Neutrophil (primary cell): ENCODE measurements around the gene TAS2R3.

Experiments used
- H3K27ac ChIP-seq: fragments of 200-600 bp; sonication (generic); 2 replicates; pipeline ENCODE4 v1.5.1; 2016; ENCODE audit warnings: mild to moderate bottlenecking, moderate library complexity
- H3K27me3 ChIP-seq: fragments of 200-600 bp; sonication (generic); 2 replicates; pipeline ENCODE4 v1.6.0; 2016; ENCODE audit warnings: mild to moderate bottlenecking
- H3K36me3 ChIP-seq: fragments of 200-600 bp; sonication (generic); 2 replicates; pipeline ENCODE4 v1.5.1; 2017
- H3K4me1 ChIP-seq, 2 experiments: fragments of 200-600 bp in 1 of 2; sonication (generic) in 1 of 2; 1 replicate in 1 of 2; 2 replicates in 1 of 2; pipeline versions ENCODE4 v1.5.1 to v1.6.1; 2013 to 2016; ENCODE audit warnings: low read depth in 1 of 2, low read length in 1 of 2, mild to moderate bottlenecking in 1 of 2, moderate library complexity in 1 of 2; ENCODE audit not compliant: control insufficient read depth in 1 of 2, insufficient read depth in 1 of 2
- H3K4me3 ChIP-seq, 2 experiments: fragments of 200-600 bp in 1 of 2; sonication (generic) in 1 of 2; 1 replicate in 1 of 2; 2 replicates in 1 of 2; pipeline ENCODE4 v1.5.1; 2013 to 2016; ENCODE audit warnings: low read depth in 1 of 2, low read length in 1 of 2, mild to moderate bottlenecking in 1 of 2, moderate library complexity in 1 of 2
- H3K9me3 ChIP-seq: fragments of 200-600 bp; sonication (generic); 2 replicates; pipeline ENCODE4 v1.5.1; 2016
- TF ChIP-seq, protein P1 (sequence below): fragments of 200-600 bp; sonication (generic); IDR thresholded peaks from 2 replicates; pipeline ENCODE4 v1.5.1; 2016; ENCODE audit warnings: antibody characterized with exemption

The TAS2R3 gene

DNA sequence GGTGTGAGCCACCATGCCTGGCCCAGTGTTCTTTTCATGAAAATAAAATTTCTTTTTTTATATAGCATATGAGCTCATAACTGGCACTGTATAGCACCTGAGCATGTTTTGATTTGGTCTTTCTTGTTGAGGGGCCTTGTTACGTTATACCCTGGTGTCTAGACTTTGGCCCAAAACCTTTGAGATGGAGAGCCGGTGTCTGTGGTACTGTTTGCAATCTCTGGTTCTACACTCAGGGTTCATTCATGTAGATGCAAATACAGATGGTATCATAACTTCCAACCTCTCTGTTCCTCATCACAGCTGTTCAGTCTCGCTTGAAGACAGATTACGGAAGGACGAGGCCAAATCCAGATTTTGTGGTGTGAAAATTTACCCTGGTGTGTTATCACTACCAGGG lies 26.0 kb downstream of the TAS2R3 start, which contains the start of gene TAS2R5:
TAS2R5 (plus strand) TSS at position 301 of the 400 bp plus-strand sequence. CDS start 145 bp downstream, outside the sequence.
- H3K27me3 ChIP-seq, result no peaks in the 10 kb centered on the region
- TF ChIP-seq, protein P1, sequence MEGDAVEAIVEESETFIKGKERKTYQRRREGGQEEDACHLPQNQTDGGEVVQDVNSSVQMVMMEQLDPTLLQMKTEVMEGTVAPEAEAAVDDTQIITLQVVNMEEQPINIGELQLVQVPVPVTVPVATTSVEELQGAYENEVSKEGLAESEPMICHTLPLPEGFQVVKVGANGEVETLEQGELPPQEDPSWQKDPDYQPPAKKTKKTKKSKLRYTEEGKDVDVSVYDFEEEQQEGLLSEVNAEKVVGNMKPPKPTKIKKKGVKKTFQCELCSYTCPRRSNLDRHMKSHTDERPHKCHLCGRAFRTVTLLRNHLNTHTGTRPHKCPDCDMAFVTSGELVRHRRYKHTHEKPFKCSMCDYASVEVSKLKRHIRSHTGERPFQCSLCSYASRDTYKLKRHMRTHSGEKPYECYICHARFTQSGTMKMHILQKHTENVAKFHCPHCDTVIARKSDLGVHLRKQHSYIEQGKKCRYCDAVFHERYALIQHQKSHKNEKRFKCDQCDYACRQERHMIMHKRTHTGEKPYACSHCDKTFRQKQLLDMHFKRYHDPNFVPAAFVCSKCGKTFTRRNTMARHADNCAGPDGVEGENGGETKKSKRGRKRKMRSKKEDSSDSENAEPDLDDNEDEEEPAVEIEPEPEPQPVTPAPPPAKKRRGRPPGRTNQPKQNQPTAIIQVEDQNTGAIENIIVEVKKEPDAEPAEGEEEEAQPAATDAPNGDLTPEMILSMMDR, result no peak

DNA sequence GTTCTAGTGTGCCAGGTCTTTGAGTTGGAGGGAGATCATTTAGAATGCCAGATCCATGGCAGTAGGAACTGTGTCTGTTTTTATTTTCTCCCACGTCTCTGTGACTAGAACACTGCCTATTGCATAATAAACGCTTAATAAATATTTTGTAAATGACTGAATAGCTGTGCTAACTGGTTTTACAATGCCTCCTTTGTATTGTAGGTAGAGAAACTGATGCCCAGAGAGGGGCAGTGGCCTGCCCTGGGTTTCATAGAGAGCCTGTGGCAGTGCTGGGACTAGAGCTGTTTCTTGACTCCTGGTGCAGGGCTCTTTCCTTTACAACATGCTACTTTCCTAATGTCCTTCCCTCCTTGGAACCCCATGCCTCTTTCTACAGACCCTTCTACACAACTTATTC lies 28.6 kb downstream of the TAS2R3 start:
- Histone ChIP-seq H3K4me1 (no peaks in the 10 kb centered on the region), H3K27ac (no peak overlapping the region), H3K36me3 (no peaks in the 10 kb centered on the region), H3K9me3 (no peaks in the 10 kb centered on the region), H3K4me3 (no peak overlapping the region), H3K27me3 (no peaks in the 10 kb centered on the region)
- TF ChIP-seq, protein P1, result no peak

More for the DNA sequence above, 26.0 kb downstream of the TAS2R3 start, which contains the start of gene TAS2R5:
- Histone ChIP-seq H3K4me3 (no peak within 1 kb of the TSS), H3K36me3 (no peaks in the 10 kb centered on the region), H3K9me3 (no peaks in the 10 kb centered on the region), H3K27ac (no peak within 1 kb of the TSS), H3K4me1 (peaks cover 12 to 13% of the 10 kb centered on the region in 2 experiments)
